ENCODE results near the gene HSD17B14. TPM values are rescaled to one million over a fixed set of nuclear protein-coding genes. Genes with fewer than 3 reads are reported as not detected.
A peak's percentile ranks its signal among the peaks of the same experiment; 100 is the strongest.
"Not testable (repeated sequence)": the region's sequence is repeated elsewhere in the genome, so short reads cannot be mapped to it uniquely, and the experiment has no call there.

The HSD17B14 gene
- polyA plus RNA-seq, 2 of the 4 experiments (the other 2 are of a cell fraction): 11.1 to 20.9 TPM

GRCh38 chr19:48877855-48878195, 41.5 kb upstream of the HSD17B14 start:
- H3K4me1 ChIP-seq: peaks cover 22% of the 10 kb centered on the region
- ChIA-PET CTCF (interaction anchor here (0.7 to 13.7 kb wide), 6 partner anchors 22 to 202 kb away, joined by 3 to 121 read pairs (median 4); partner anchors contain the start of genes BAX and NUCB1), POLR2A (no interaction called here)
- no peaks in the 10 kb centered on the region for H3K9me3 ChIP-seq
- DNase-seq (ENCODE audit: low read depth in 1 of 2, low spot score in 1 of 2): no peak
- no peak overlapping the region for H3K4me3 ChIP-seq
- FAIRE-seq: no peak
- no peak overlapping the region for H3K27ac ChIP-seq
- 93% methylated on average over 6 of the region's 6 CpGs for WGBS (ENCODE audit: missing lambda C conversion rate)
- TF ChIP-seq HOXB5 (CRISPR knock-in tag; IDR thresholded peaks at IDR 0.05): no peak
- no peak for TF ChIP-seq HDAC2 (IDR thresholded peaks at IDR 0.05)
- TF ChIP-seq HOXA7 (CRISPR knock-in tag; IDR thresholded peaks at IDR 0.05): 0 out of 2 replicates have a peak, but pooled peaks have one; percentile 14
- no peak for TF ChIP-seq FOSL2 (IDR thresholded peaks at IDR 0.05)
- TF ChIP-seq FOSL2 (CRISPR knock-in tag; IDR thresholded peaks at IDR 0.05): peak; percentile 2; the same call in 1 of the 2 replicates
- TF ChIP-seq RARB (CRISPR knock-in tag; IDR thresholded peaks at IDR 0.05): peak; percentile 62
- TF ChIP-seq TP53 (CRISPR knock-in tag; IDR thresholded peaks at IDR 0.05): 0 out of 2 replicates have a peak, but pooled peaks have one; percentile 29
- TF ChIP-seq CTCF (IDR thresholded peaks at IDR 0.05): no peak
- TF ChIP-seq EP300 (IDR thresholded peaks at IDR 0.05): no peak
- TF ChIP-seq MAX (IDR thresholded peaks at IDR 0.05): no peak
- TF ChIP-seq EHMT2 (IDR thresholded peaks at IDR 0.05; ENCODE audit: low read depth): no peak
- no peak overlapping the region for H3K4me2 ChIP-seq
- no peak for ATAC-seq

- Histone ChIP-seq H3K27ac (peak overlapping the region; percentile 95 to 97), H3K4me2 (peak overlapping the region; percentile 88), H3K4me1 (peaks cover 28% of the 10 kb centered on the region), H3K4me3 (peak overlapping the region; percentile 92)
- TF ChIP-seq FOSB (CRISPR knock-in tag; IDR thresholded peaks at IDR 0.05) (peak; percentile 94), REST (IDR thresholded peaks at IDR 0.05) (0 out of 2 replicates have a peak, but pooled peaks have one; percentile 15), POLR2AphosphoS2 (conservative IDR thresholded peaks at IDR 0.05; ENCODE audit: low read length) (peak; percentile 92; the same call in 1 of the 2 replicates), HOXB5 (CRISPR knock-in tag; IDR thresholded peaks at IDR 0.05) (0 out of 2 replicates have a peak, but pooled peaks have one; percentile 54), ATOH8 (CRISPR knock-in tag; IDR thresholded peaks at IDR 0.05; ENCODE audit: low read depth) (0 out of 2 replicates have a peak, but pooled peaks have one; percentile 9), BHLHE40 (IDR thresholded peaks at IDR 0.05; ENCODE audit: low read depth, low read length) (peak; percentile 77), HOXA7 (CRISPR knock-in tag; IDR thresholded peaks at IDR 0.05) (peak; percentile 95), RARB (CRISPR knock-in tag; IDR thresholded peaks at IDR 0.05) (peak; percentile 53; the same call in 1 of the 2 replicates), FOSL2 (CRISPR knock-in tag; IDR thresholded peaks at IDR 0.05) (peak; percentile 80), TFCP2L1 (CRISPR knock-in tag; IDR thresholded peaks at IDR 0.05) (peak; percentile 94), JUN (IDR thresholded peaks at IDR 0.05) (0 out of 5 replicates have a peak, but pooled peaks of 1 of the 2 experiments have one; percentile 0), JUNB (IDR thresholded peaks at IDR 0.05) (0 out of 2 replicates have a peak, but pooled peaks have one; percentile 17)
- ATAC-seq; H3K9me3 ChIP-seq; FAIRE-seq; TF ChIP-seq FOSL2 (IDR thresholded peaks at IDR 0.05): not testable (repeated sequence)
- peak in 1 of 2 experiments; percentile 46 for DNase-seq (ENCODE audit: low read depth in 1 of 2, low spot score in 1 of 2)
- CTCF ChIA-PET: interaction anchor here (0.9 to 13.7 kb wide), 6 partner anchors 8 to 96 kb away, joined by 3 to 121 read pairs (median 7); partner anchors contain the start of gene FTL
- 72% methylated on average over 30 of the region's 30 CpGs for WGBS (ENCODE audit: missing lambda C conversion rate)
- POLR2A ChIA-PET: interaction anchor here (0.8 to 8.9 kb wide), 7 partner anchors 11 to 92 kb away, joined by 3 to 175 read pairs (median 12); partner anchors contain the start of genes BAX, FTL and NUCB1
Observed at GRCh38 chr19:48876043-48876981, 40.0 kb upstream of the HSD17B14 start.
